HG02759 (cell line): ENCODE data around the gene RASA4.
"Not testable (repeated sequence)": the region's sequence is repeated elsewhere in the genome, so short reads cannot be mapped to it uniquely, and the experiment has no call there.

ENCODE experiments used
- ATAC-seq: cut with Tn5 transposase; IDR thresholded peaks from one replicate; pipeline ENCODE4 v1.9.1; 2021; ENCODE audit warnings: mild to moderate bottlenecking, moderate library complexity; ENCODE audit not compliant: unreplicated experiment

The RASA4 gene

GRCh38 chr7:102609734-102610133 is 6.8 kb downstream of the RASA4 start:
- not testable (repeated sequence) for ATAC-seq

GRCh38 chr7:102606848-102607247 is 9.7 kb downstream of the RASA4 start:
- not testable (repeated sequence) for ATAC-seq

GRCh38 chr7:102604431-102605145 is 12.0 kb downstream of the RASA4 start:
- ATAC-seq = not testable (repeated sequence)

GRCh38 chr7:102602317-102602716 is 14.2 kb downstream of the RASA4 start:
- not testable (repeated sequence) for ATAC-seq

- ATAC-seq = not testable (repeated sequence)
Observed at GRCh38 chr7:102599699-102600098, 16.9 kb downstream of the RASA4 start.

- not testable (repeated sequence) for ATAC-seq
Observed at GRCh38 chr7:102596036-102596435, 20.5 kb downstream of the RASA4 start.

- ATAC-seq = peak; percentile 75
Observed at GRCh38 chr7:102593637-102594334, 22.8 kb downstream of the RASA4 start.

- peak; percentile 54 for ATAC-seq
Observed at GRCh38 chr7:102592477-102593019, 24.0 kb downstream of the RASA4 start.

GRCh38 chr7:102589857-102590256 is 26.7 kb downstream of the RASA4 start:
- peak; percentile 41 for ATAC-seq

GRCh38 chr7:102583495-102583894 is 33.1 kb downstream of the RASA4 start:
- not testable (repeated sequence) for ATAC-seq

- ATAC-seq = not testable (repeated sequence)
Observed at GRCh38 chr7:102581722-102582121, 34.8 kb downstream of the RASA4 start.

- not testable (repeated sequence) for ATAC-seq
Observed at GRCh38 chr7:102578486-102578885, 38.1 kb downstream of the RASA4 start.

- ATAC-seq = not testable (repeated sequence)
Observed at GRCh38 chr7:102577315-102578240, 39.0 kb downstream of the RASA4 start.

GRCh38 chr7:102576363-102576762 is 40.2 kb downstream of the RASA4 start:
- not testable (repeated sequence) for ATAC-seq

- ATAC-seq = not testable (repeated sequence)
Observed at GRCh38 chr7:102574607-102575006, 41.9 kb downstream of the RASA4 start.

- peak; percentile 93 for ATAC-seq
Observed at GRCh38 chr7:102572261-102573239, 44.0 kb downstream of the RASA4 start, which contains the start of gene POLR2J3. Gene POLR2J3 (minus strand): TSS chr7:102572583. CDS start chr7:102572521, 62 bp downstream.

GRCh38 chr7:102568620-102569019 is 47.9 kb downstream of the RASA4 start:
- ATAC-seq = not testable (repeated sequence)

GRCh38 chr7:102550808-102551422 is 65.6 kb downstream of the RASA4 start, which contains the start of gene SPDYE2:
Gene SPDYE2 (plus strand): TSS chr7:102551226. CDS start chr7:102553256, 2,030 bp downstream.
- ATAC-seq = not testable (repeated sequence)

- ATAC-seq = peak; percentile 80
Observed at GRCh38 chr7:102546353-102546752, 70.2 kb downstream of the RASA4 start.
